DND-41 (cell line): ENCODE measurements around the gene AGAP1.

Experiments
- ATAC-seq: fragments of 200-7000 bp; cut with Tn5 transposase; 3 replicates; pipeline ENCODE4 v1.9.1; 2021; ENCODE audit warnings: low read depth; ENCODE audit not compliant: insufficient read depth
- DNase-seq: peaks from one replicate; pipeline ENCODE4 v3.0.0-alpha.2; 2020
- H2AFZ ChIP-seq: 2 replicates; pipeline ENCODE4 v1.6.0; 2012; ENCODE audit warnings: low read depth, low read length
- H3K27ac ChIP-seq: 2 replicates; pipeline ENCODE4 v1.5.1; 2012; ENCODE audit warnings: low read length, inconsistent platforms
- H3K27me3 ChIP-seq: fragments of 200-600 bp; sonication (generic); 2 replicates; pipeline ENCODE4 v1.6.0; 2012; ENCODE audit warnings: low read length, mild to moderate bottlenecking, inconsistent platforms; ENCODE audit not compliant: insufficient read depth, poor library complexity
- H3K36me3 ChIP-seq: 2 replicates; pipeline ENCODE4 v1.5.1; 2012; ENCODE audit warnings: low read length, inconsistent platforms; ENCODE audit not compliant: insufficient read depth
- H3K4me1 ChIP-seq: 2 replicates; pipeline ENCODE4 v1.5.1; 2012; ENCODE audit warnings: mild to moderate bottlenecking, low read length; ENCODE audit not compliant: insufficient read depth
- H3K4me2 ChIP-seq: 2 replicates; pipeline ENCODE4 v1.6.0; 2012; ENCODE audit warnings: mild to moderate bottlenecking, moderate library complexity, low read length, inconsistent platforms; ENCODE audit not compliant: insufficient read depth
- H3K4me3 ChIP-seq, 2 experiments: fragments of 200-600 bp in 1 of 2; shearing (Covaris generic) in 1 of 2; 2 replicates each; pipeline ENCODE4 v1.5.1; 2012 to 2016; ENCODE audit warnings: inconsistent platforms in 2 of 2, low read length in 2 of 2, mild to moderate bottlenecking in 2 of 2, low read depth in 1 of 2, moderate library complexity in 1 of 2
- H3K79me2 ChIP-seq: 2 replicates; pipeline ENCODE4 v1.6.0; 2012; ENCODE audit warnings: low read length, inconsistent platforms; ENCODE audit not compliant: insufficient read depth
- H3K9ac ChIP-seq: 2 replicates; pipeline ENCODE4 v1.6.0; 2012; ENCODE audit warnings: low read depth, mild to moderate bottlenecking, inconsistent platforms, low read length, moderate library complexity
- H3K9me3 ChIP-seq: 2 replicates; pipeline ENCODE4 v1.5.1; 2012; ENCODE audit warnings: low read length, moderate library complexity, mild to moderate bottlenecking, inconsistent platforms; ENCODE audit not compliant: insufficient read depth, severe bottlenecking
- H4K20me1 ChIP-seq: 2 replicates; pipeline ENCODE4 v1.6.0; 2012; ENCODE audit warnings: low read length; ENCODE audit not compliant: insufficient read depth
- CTCF ChIP-seq: IDR thresholded peaks from 2 replicates; pipeline ENCODE4 v1.5.1; 2012; ENCODE audit warnings: borderline replicate concordance, low read length, moderate library complexity, mild to moderate bottlenecking; ENCODE audit not compliant: poor library complexity, severe bottlenecking; ENCODE audit errors: extremely low read depth
- EZH2 ChIP-seq: IDR thresholded peaks from 3 replicates; pipeline ENCODE4 v1.6.1; 2012; ENCODE audit warnings: borderline replicate concordance, low read depth, mild to moderate bottlenecking, moderate library complexity, low read length, inconsistent platforms; ENCODE audit not compliant: severe bottlenecking

AGAP1 gene

GRCh38 chr2:235725016-235725489 lies 231.2 kb downstream of the AGAP1 start:
- ATAC-seq = no peak
- Histone ChIP-seq H3K79me2 (no peaks in the 10 kb centered on the region), H3K27ac (no peak overlapping the region), H3K9me3 (no peaks in the 10 kb centered on the region), H3K36me3 (0 out of 2 replicates have a peak, but pooled peaks cover 2% of the 10 kb centered on the region), H3K9ac (no peak overlapping the region), H3K27me3 (no peaks in the 10 kb centered on the region), H3K4me2 (no peak overlapping the region), H3K4me3 (no peak overlapping the region), H2AFZ (no peak overlapping the region), H3K4me1 (no peaks in the 10 kb centered on the region), H4K20me1 (peaks cover 6% of the 10 kb centered on the region)
- DNase-seq = no peak
- TF ChIP-seq CTCF = no peak
- no peak for TF ChIP-seq EZH2

- Histone ChIP-seq H3K4me3 (no peak overlapping the region), H2AFZ (no peak overlapping the region), H3K27me3 (no peaks in the 10 kb centered on the region), H3K27ac (no peak overlapping the region), H4K20me1 (peaks cover 6% of the 10 kb centered on the region; the same call in 1 of the 2 replicates), H3K4me2 (no peak overlapping the region), H3K36me3 (no peaks in the 10 kb centered on the region), H3K4me1 (no peaks in the 10 kb centered on the region), H3K79me2 (no peaks in the 10 kb centered on the region), H3K9ac (no peak overlapping the region), H3K9me3 (no peaks in the 10 kb centered on the region)
- no peak for DNase-seq
- ATAC-seq = no peak
- TF ChIP-seq CTCF = no peak
- no peak for TF ChIP-seq EZH2
Observed at GRCh38 chr2:235725841-235726240, 232.0 kb downstream of the AGAP1 start.

GRCh38 chr2:235726554-235726953 lies 232.7 kb downstream of the AGAP1 start:
- Histone ChIP-seq H3K4me2 (no peak overlapping the region), H3K4me1 (no peaks in the 10 kb centered on the region), H2AFZ (no peak overlapping the region), H3K27me3 (no peaks in the 10 kb centered on the region), H3K9me3 (no peaks in the 10 kb centered on the region), H3K36me3 (no peaks in the 10 kb centered on the region), H4K20me1 (peaks cover 6% of the 10 kb centered on the region; the same call in 1 of the 2 replicates), H3K9ac (no peak overlapping the region), H3K4me3 (no peak overlapping the region), H3K79me2 (no peaks in the 10 kb centered on the region), H3K27ac (no peak overlapping the region)
- no peak for DNase-seq
- TF ChIP-seq CTCF = no peak
- no peak for TF ChIP-seq EZH2
- no peak for ATAC-seq

GRCh38 chr2:235727174-235727573 lies 233.3 kb downstream of the AGAP1 start:
- ATAC-seq (no peak), DNase-seq (no peak)
- Histone ChIP-seq H3K27me3 (no peaks in the 10 kb centered on the region), H3K9ac (no peak overlapping the region), H3K79me2 (no peaks in the 10 kb centered on the region), H3K27ac (no peak overlapping the region), H3K36me3 (no peaks in the 10 kb centered on the region), H3K9me3 (no peaks in the 10 kb centered on the region), H4K20me1 (peaks cover 4% of the 10 kb centered on the region; the same call in 1 of the 2 replicates), H3K4me3 (no peak overlapping the region), H3K4me1 (no peaks in the 10 kb centered on the region), H2AFZ (no peak overlapping the region), H3K4me2 (no peak overlapping the region)
- no peak for TF ChIP-seq EZH2
- TF ChIP-seq CTCF = no peak
